ENCODE measurements around the gene PYGM. TPM values are rescaled to one million over a fixed set of nuclear protein-coding genes. Genes with fewer than 3 reads are reported as not detected.
A peak's percentile ranks its signal among the peaks of the same experiment; 100 is the strongest.

The PYGM gene
- polyA plus RNA-seq (2012; ENCODE audit: insufficient read depth, insufficient read length, low read depth) = 3.9 TPM

- peak; percentile 60 for DNase-seq
- Histone ChIP-seq H3K36me3 (peaks cover 24% of the 10 kb centered on the region), H3K4me3 (ENCODE audit: low read depth, low read length) (no peak within 1 kb of the TSS), H3K27me3 (no peaks in the 10 kb centered on the region), H3K4me1 (peaks cover 8% of the 10 kb centered on the region), H3K9me3 (no peaks in the 10 kb centered on the region)
- TF ChIP-seq CTCF (IDR thresholded peaks at IDR 0.05; ENCODE audit: low read depth, low read length) = no peak
Observed at GRCh38 chr11:64759722-64760719, at the start of gene PYGM. Gene PYGM, minus strand, starts transcription at chr11:64759974. Its CDS starts 76 bp downstream, at chr11:64759898.

DNA sequence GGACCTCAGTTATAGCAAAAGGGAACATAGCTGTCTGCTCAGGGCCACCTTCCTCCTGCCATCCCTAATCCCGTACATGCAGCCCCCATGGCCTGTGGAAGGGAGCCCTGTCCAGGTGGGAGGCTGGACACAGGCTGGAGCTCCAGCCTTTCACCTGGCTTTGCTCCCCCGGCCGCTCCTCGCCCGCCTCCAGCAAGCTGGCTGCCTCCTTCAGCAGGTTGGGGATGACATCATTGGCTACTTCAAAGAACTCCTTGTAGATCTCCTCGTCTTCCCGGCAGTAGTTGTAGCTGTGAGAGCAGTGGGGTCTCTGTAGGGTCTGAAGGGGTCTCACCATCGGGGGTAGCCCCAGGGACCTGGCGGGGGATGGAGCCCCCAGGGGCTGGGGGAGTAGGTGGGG lies 45.7 kb upstream of the PYGM start:
- no peak for DNase-seq
- H3K4me1 ChIP-seq = no peaks in the 10 kb centered on the region
- no peaks in the 10 kb centered on the region for H3K27me3 ChIP-seq
- no peak for TF ChIP-seq CTCF (IDR thresholded peaks at IDR 0.05; ENCODE audit: low read depth, low read length)
- no peak overlapping the region for H3K4me3 ChIP-seq (ENCODE audit: low read depth, low read length)
- H3K9me3 ChIP-seq = no peaks in the 10 kb centered on the region
- H3K36me3 ChIP-seq = no peaks in the 10 kb centered on the region

DNA sequence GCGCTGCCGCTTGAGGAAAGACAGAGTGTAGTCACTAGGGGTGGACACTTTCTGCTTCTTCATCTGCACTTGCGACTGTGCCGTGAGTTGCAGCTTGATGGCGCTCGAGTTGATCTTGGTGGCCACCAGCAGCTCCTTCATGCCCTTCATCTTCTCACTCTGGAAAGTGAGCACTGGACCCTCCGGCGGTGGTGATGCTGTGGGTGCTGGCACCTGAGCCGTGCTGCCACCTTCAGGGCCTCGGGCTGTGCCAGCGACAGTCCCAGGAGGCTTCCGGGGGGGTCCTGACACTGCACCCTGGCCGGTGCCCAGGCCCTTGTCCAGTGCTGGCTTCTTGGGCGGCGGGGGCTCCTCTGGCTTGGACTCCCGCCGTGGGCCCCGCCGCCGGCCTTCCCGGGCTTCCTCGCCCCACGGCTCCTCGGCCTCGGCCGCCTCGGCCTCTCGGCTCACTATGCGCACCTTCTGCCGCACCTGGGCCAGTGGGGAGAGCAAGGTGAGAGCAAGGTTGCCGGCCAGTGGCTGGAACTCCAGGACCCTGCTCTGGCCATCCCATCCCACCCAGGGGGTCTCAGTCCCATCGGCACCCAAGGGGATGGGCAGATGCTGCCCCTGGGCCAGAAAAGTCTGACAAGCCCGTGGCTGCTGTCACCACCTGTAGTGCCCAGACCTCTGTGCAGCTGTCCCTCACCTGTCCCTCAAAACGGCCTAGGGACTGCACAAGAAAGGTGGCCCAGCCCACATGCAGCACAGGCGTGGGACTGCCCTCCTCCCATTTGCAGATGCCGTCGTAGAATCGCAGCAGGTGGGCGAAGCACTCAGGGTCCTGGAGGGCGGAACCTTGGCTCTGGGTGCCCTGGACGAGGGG lies 44.8 kb upstream of the PYGM start:
- H3K4me1 ChIP-seq = no peaks in the 10 kb centered on the region
- H3K27me3 ChIP-seq = no peaks in the 10 kb centered on the region
- no peak for DNase-seq
- H3K4me3 ChIP-seq (ENCODE audit: low read depth, low read length) = no peak overlapping the region
- TF ChIP-seq CTCF (IDR thresholded peaks at IDR 0.05; ENCODE audit: low read depth, low read length) = no peak
- no peaks in the 10 kb centered on the region for H3K36me3 ChIP-seq
- no peaks in the 10 kb centered on the region for H3K9me3 ChIP-seq

- no peak for DNase-seq
- no peak for TF ChIP-seq CTCF (IDR thresholded peaks at IDR 0.05; ENCODE audit: low read depth, low read length)
- Histone ChIP-seq H3K27me3 (no peaks in the 10 kb centered on the region), H3K36me3 (no peaks in the 10 kb centered on the region), H3K4me3 (ENCODE audit: low read depth, low read length) (peak overlapping the region; percentile 65), H3K4me1 (no peaks in the 10 kb centered on the region), H3K9me3 (no peaks in the 10 kb centered on the region)
Observed at GRCh38 chr11:64803846-64804345, 44.1 kb upstream of the PYGM start.

DNA sequence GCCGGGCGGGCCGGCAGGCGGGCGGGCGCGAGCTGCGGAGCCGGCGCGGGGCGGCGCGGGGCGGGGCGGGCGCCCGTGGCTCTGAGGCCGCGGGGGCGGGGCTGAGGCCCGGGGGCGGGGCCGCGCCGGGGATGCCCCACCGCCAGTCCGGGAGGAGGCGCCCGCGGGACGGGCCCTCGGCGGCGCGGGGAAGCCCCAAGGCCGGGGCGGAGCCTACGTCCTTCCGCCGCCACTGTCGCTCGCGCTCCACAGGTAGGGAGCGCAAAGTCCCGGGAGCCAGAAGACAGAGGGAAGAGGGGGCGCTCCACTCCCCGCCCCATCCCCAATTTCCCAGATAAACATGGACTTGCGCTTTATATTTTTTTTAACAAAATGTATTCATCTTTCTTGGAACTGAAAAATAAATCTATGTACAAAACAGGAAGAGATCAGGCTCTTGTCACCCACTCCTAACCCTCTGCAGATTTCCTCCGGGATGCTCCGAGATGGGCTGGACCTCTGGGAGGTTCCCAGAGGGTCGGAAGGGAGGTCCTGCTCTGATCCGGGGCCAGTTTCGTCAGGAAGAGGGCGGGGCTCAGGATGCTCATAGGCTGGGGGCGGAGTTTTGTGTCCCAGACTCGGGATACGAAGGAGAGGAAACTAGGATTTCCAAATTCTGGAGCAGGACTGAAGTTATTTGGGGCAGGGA lies 43.5 kb upstream of the PYGM start, which contains the start of gene MAP4K2:
MAP4K2 (minus strand) TSS at position 57 of the 688 bp plus-strand sequence. CDS start 65 bp downstream, outside the sequence.
- Histone ChIP-seq H3K36me3 (no peaks in the 10 kb centered on the region), H3K4me1 (no peaks in the 10 kb centered on the region), H3K4me3 (ENCODE audit: low read depth, low read length) (peak within 1 kb of the TSS; percentile 65), H3K27me3 (no peaks in the 10 kb centered on the region), H3K9me3 (no peaks in the 10 kb centered on the region)
- TF ChIP-seq CTCF (IDR thresholded peaks at IDR 0.05; ENCODE audit: low read depth, low read length) = no peak
- peak; percentile 85 for DNase-seq
